Amniotic epithelial cell (primary cell): ENCODE results near the gene ACLY.
"Not testable (repeated sequence)": the region's sequence is repeated elsewhere in the genome, so short reads cannot be mapped to it uniquely, and the experiment has no call there.

Experiments used
- DNase-seq: peaks from one replicate; pipeline ENCODE4 v3.0.0-alpha.2; 2010; ENCODE audit warnings: low read depth

The ACLY gene

GRCh38 chr17:41829961-41830360 is 88.8 kb downstream of the ACLY start:
- DNase-seq: not testable (repeated sequence)

- DNase-seq: no peak
These were observed 93.4 kb downstream of the ACLY start for GRCh38 chr17:41825175-41825845.

- DNase-seq: no peak
These were observed 94.7 kb downstream of the ACLY start for GRCh38 chr17:41824086-41824485.

GRCh38 chr17:41823580-41823979 is 95.2 kb downstream of the ACLY start:
- no peak for DNase-seq

- DNase-seq: no peak
These were observed 95.6 kb downstream of the ACLY start for GRCh38 chr17:41823141-41823524.

GRCh38 chr17:41822216-41823140 is 96.3 kb downstream of the ACLY start:
- DNase-seq: no peak

GRCh38 chr17:41821776-41822175 is 97.0 kb downstream of the ACLY start:
- DNase-seq: no peak

- no peak for DNase-seq
These were observed 100.7 kb downstream of the ACLY start for GRCh38 chr17:41818024-41818423.
